Activated CD8-positive, alpha-beta memory T cell treated with anti-CD3 and anti-CD28 coated beads, Interleukin-2, amount 50 U/mL, for 1 hour (primary cell): ENCODE measurements around the gene CAMTA1.

Experiments used
- DNase-seq: peaks from one replicate; pipeline ENCODE4 v3.0.0-alpha.2; 2020; ENCODE audit errors: extremely low read depth

The CAMTA1 gene

DNA sequence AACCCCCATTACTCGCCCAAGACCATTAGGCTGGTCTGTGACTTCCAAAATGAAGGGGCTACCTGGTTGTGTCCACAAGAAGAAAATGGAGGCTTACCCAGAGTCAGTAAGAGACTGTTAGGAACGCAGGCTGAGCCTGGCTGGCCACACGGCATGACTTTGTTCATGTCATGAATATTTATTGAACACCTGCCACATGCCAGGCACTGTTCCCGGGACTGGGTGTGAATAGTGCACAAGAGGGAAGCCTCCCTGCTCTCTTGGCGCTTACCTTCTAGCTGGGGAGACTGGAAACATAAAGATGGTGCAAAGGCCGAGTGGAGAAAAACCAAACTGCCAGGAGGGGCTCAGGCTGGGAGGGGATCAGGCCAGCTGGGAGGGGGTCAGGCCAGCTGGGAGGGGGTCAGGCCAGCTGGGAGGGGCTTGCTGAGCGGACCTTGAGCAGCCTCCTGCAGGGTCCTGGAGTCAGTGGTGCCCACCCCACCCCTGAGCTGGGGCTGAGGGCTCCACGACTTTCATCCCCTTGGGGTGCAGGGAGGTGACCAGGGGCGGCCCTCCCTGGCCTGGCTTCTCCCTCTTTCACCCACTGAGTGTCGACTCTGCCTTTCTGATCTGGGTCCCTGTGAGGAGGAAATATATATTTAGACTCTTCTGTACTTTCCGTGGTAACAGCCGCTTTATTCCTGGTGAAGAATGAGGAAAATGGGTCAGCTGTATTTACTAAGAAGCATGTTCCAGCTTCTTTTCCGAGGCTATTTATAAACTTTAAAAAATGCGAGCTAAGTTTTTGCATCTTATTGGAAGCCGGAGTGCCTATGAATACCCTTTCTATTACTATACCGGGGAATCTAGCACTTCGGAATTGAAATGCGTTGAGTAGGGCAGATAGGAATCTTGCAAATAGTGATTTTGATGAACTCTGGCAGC is 139.0 kb downstream of the CAMTA1 start:
- DNase-seq, result no peak

DNA sequence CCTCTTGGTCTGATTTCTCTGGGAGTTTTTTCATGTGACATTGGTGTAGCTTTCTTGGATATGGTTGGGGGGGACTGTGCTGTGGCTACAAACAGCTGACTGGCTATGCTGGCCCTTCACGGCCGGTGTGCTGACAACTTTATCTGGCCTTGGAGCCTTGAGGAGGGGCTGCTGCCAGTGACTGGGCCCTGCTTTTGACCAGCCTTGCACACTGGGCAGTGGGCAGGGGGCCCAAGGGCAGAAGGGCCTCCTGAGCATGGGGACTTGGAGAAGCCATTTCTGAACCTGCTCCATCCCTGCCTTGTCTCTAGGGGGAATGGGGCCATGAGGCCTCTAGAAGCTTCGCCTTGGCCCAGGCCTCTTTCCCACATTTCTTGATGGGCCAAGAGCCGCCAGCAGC is 139.6 kb downstream of the CAMTA1 start:
- DNase-seq, result no peak

DNA sequence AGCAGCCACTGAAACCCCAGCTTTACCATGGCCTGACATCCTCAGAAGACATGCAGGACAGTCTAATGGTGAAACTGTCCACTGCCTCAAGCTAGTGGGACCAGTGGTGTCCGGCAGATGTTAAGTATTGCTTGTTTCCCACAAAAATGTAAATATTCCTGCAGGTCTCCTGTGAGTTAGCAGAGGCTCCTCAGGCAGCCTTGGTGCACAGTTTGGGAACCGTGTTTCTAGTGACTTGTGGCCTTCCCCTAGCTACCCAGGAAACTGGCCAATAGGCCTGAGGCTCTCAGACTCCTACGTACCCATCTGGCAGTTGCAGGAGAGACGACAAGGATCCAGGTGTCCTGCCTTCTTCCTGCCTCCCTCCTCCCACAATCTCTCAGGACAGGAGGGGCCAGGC is 142.4 kb downstream of the CAMTA1 start:
- DNase-seq, result no peak

DNA sequence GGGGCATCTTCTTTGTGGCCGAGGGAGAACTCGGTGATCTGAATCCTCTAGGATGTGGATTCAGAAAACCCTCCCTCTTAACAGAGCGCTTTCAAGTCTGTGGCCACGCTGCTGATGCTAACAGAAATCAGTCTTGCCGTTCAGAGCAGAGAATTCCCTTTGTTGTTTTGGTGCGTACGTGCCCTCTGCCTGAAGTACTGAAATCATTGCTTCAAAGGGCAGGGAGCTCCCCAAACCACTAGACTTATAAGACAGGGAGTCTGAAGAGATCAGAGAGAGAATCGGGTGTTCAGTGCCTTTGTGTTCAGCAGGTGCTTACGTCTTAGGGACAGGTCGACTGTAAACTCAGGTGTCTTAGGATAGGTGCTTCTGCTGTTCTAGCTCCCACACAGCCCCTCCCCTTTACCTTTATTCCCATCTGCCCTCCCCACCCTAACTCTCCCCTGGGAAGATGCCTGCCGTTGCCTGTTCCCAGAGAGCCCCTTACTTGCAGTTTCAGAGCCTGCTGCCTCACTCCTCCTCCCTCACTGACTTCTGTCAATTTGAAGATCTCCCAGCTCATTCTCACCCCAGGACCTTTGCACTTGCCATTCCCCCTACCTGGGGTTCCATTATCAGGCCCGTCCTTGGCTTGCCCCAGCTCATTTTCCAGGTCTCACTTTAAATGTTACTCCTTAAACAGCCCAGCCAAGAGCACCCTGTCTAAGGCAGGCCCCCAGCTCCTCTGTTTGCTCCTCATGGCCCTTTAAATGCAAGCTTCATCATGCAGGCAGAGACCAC is 143.0 kb downstream of the CAMTA1 start:
- no peak for DNase-seq

DNA sequence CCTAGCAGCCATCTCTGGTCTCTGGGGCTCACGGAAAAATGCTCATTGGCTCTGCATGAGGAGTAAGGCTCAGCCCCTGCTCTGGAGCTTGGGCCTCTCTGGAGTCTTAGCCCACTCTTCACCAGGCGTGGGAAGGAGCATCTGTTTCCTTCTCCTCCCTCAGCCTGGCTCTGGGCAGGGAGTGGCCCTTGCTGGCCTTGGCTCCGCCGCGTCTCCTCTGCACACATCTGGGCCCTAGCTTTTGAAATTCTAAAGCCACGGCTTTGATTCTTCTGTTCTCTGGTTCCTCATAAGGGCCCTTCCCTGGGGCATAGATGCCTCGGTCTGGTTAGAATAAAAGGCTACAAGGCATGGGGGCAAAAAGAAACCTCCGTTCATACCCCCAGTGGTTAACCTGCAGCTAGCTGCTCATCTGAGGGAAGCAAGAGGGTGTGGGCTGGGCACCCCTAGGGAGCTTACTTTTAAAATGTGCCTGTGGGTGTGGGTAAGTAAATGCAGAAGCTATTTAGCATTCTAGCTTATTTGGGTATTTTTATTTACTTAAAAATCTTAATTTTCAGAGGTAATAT is 145.6 kb downstream of the CAMTA1 start:
- no peak for DNase-seq

DNA sequence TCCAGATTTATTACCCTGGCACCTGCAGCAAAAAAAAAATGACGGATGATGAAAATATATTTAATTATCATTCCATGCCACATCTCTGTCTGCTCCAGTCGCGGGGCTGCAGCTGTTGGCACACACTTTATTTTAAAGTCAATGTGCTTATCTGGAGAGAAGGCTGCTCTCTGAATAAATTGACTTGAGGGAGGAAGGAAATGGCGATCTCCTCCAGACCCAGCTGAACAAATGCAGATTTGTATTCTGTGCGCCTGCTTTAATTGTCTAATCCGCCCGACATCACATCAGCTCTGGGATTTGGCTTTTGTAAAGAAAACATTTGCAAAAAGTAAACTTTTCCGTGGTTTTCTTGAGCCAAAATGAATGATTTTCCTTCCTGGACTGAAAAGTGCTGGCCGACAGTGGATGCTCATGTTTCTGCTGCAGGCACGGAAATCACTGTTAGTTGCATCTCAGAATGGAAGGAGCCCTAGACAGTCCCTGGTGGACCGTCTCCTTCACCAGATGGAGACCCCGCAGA is 150.2 kb downstream of the CAMTA1 start:
- no peak for DNase-seq

DNA sequence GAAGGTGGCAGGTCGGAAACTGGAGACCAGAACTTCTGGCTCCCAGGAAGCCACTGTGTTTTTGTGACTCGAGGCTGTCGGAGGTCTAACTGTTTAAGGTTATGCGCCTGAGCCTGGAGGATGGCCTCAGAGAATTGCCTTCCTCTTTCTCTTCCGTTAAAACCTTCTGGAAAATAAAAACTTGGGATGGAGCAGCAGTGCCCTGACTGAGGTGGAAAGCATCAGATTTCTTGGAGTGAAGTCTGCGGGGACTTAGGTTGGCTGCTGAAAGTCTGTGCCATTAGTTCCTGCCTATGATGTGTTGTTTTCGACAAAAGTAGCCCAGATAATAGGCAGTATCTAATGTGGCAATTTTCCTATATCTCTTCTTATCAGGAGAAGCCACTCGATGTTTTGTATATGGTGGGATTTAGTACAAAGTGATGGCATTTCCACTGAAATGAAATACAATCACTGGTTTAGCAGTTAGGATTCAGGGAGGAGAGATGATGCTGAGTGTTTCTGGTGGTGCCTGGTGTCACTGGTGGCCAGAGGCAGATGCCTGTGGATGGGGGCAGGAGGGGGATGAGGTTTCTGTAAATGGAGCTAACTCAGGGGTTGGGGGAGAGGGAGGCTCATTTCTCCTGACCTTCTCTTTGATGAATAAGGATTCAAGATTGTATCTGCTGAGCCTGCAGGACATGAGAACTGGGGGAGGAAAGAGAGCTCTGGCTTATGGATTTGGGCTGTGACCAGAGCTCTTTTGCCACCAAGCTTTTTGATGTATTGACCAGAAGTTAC is 150.8 kb downstream of the CAMTA1 start:
- DNase-seq, result no peak

DNA sequence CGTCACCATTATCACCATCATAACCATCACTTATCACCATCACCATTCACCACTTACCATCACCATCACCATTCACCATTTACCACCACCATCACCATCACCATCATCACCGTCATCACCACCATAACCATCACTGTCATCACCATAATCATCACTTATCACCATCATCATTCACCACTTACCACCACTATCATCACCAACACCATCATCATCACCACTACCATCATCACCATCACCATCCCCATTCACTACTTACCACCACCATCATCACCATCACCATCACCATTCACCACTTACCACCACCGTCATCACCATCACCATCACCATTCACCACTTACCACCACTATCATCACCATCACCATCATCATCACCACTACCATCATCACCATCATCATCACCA is 151.8 kb downstream of the CAMTA1 start:
- no peak for DNase-seq

DNA sequence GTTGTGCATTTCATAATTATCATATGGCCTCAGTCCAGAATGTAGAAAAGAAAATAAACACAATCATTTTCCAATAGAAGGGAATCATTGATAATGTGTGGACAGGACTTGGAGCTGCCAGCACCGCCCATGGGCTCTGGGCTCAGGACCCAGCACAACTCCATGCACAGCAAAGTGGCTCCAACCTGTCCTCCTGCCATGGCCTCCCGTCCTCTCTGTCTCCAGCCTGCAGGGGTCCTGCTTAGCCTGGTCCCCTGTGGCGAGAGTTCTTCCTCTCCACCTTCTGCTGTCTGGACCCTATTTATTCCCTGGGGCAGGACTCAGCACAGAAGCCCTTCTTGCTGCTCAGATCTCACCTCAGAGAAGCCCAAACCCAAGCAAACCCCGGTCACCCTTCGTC is 154.1 kb downstream of the CAMTA1 start:
- DNase-seq, result no peak

DNA sequence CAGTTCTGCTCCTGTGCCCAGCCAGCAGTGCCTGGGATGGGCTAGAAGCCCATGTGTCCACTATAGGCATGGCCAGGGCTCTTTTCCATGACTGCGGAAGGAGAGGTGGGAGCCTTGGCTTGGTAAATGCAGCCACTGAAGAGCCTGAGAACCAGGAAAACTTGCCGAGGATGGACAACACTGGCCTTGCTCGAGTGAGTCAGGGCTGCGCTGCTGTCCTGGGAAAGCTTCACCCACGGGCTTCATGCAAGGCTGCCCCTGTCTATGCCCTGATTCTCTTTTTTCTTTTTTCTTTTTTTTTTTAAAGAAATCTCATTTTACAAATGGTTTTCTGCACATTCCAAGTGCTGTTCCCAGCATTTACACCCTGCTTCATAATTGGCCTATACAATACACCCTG is 156.5 kb downstream of the CAMTA1 start:
- DNase-seq, result no peak

DNA sequence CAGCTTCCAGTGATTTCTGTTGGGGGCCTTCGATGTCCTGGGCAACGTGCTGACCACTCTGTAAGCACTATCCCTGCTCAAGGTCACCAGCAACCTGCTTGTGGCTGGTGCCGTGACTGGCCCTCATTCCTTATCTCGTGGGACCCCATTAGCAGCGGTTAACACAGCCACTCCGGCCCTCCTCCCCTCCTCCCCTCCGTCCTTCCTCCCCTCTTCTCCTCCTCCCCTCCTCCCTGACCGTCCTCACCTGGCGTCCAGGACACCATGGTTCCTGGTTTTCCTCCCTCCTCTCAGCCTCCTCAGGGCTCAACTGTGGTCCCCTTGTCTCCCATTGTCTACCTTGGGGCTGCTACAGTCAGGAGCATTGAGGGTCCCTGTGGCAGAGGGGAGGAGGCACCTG is 157.7 kb downstream of the CAMTA1 start:
- no peak for DNase-seq

DNA sequence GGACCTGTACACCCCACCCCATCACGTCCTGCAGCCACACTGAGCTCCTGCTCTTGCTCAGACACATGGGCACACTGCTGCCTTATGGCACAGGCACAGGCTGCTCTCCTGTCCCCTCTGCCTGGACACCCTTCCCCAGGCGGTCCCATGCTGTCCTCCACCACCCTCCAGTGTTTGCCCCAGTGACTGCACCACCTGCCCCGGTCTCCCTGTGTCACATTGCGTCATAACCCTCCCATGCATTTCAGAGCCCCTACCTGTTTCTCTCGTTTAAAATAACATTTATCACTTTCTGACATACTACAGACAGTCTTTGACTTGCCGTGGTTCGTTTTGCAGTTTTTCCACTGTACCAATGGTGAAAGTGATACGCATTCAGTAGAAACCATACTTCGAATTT is 159.2 kb downstream of the CAMTA1 start:
- DNase-seq, result no peak

DNA sequence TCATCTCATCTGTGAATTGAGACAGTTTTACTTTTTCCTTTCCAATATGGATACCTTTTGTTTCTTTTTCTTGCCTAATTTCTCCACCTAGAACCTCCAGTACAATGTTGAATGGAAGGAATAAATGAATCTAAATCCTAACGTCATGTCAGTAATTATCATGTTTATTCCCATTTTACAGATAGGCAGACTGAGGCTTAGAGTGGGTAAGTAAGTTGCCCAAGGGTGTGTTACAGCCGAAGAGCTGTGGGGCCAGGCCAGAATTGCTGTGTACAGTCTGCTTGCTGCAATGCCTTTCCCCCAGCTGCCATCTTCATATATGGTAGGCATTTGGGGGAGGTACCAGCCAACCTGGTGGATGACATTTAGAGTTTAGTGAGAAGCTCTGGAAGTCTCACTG is 162.7 kb downstream of the CAMTA1 start:
- DNase-seq, result no peak

DNA sequence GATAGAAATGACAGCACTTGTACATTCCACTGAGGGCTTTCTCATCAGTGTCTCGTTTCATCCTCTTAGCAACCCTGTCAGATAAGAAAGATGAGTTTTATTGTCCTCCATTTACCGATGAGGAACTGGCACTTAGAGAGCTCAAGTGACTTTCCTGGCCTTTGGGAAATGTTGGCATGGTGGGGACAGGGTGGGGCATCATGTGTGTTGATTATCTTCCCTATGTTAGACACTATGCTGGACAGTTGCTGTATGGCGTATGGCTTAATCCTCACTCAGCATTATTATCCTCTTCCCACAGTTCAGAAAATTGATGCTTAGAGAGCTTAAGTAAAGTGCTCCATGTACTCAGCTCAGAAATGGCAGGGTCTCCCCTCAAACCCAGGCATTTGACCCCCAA is 163.2 kb downstream of the CAMTA1 start:
- no peak for DNase-seq

DNA sequence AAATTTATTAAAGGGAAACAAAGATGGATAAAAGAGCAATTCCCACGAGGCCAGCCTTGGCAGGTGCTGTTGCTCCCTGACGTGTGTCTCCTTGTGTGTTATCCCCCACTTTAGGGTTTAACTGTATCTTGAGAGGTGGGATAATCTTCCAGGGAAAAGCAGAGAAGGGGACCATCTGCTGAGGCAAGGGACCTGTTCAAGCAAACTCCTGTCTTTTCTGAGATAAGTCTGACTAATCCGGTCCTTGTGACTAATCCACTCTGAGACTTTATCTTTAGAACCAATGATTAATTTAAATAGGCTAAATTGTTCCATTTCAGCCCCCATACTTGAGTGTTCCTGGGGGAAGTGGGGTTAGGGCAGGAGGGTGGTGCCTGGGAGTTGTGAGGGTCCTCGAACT is 163.6 kb downstream of the CAMTA1 start:
- no peak for DNase-seq

DNA sequence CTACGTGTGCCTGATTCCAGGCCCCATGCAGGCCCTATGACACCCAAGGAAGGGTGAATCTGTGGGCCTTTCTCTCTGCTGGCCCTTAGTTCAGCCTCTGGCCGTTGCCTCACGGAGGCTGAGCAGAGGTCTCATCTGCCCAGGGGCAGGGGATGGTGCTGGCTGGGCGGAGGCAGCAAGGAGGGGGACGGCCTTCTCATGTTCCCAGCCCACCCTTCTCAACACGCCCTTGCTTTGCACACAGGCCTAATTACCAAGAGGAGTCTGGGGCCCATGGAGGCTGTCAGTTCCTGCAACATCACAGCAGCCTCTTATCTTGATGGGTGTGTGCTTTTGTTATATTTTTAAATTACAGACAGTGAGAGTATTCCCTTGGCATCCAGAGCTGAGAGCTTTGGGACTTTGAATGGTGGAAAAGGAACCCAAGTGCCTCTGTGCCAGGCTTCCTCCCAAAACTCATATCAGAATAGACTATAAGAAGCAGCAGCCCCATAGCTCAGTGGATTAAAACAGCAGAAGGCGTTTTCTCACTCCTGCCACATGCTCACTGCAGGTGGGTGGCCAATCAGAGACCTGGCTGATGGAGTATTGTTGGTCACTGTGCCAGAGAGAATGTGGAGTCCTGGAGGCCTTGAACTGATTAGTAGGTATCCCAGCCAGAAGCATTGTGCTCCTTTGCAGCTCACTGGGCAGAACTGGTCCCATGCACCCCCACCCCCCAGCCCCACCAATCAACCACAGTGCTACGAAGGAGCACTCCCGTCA is 164.9 kb downstream of the CAMTA1 start:
- DNase-seq, result no peak

DNA sequence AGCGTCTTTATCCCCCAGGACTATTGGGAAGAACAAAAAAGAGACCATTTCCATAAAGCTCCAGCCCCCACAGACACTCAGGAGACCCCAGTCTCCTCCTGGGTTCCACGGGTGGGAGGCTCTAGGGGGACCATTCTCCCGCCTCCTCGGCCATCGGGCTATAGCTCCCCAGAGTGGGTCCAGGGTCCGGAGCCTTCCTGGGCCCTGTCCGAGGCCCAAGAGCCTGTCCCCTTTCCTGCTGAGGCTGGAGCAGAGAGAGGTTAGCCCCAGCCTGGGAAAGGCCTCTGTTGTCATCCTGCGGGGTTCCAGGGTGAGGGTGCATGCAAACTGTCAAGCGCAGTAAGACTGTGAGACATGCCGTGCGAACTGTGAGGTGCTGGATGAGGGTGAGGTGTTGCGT is 166.3 kb downstream of the CAMTA1 start:
- no peak for DNase-seq

DNA sequence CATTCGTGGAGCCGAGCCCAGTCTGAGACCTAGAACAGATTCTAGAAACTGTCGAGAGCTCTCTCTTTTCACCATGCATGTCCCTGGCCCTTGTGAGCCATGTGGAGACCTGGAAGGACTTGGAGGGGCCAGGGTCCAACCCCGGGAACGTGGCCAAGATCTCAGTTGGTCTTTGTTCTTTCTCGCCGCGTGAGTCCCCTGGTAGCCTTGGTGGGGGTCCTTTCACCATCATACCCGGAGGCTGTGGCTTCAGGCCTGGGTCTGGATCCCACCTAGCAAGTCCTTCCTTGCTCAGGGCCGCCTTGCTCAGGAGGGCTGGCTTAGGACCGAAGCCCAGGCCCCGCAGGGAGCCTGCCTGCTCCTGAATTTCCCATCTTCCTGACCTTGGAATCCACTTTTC is 168.0 kb downstream of the CAMTA1 start:
- DNase-seq, result no peak

DNA sequence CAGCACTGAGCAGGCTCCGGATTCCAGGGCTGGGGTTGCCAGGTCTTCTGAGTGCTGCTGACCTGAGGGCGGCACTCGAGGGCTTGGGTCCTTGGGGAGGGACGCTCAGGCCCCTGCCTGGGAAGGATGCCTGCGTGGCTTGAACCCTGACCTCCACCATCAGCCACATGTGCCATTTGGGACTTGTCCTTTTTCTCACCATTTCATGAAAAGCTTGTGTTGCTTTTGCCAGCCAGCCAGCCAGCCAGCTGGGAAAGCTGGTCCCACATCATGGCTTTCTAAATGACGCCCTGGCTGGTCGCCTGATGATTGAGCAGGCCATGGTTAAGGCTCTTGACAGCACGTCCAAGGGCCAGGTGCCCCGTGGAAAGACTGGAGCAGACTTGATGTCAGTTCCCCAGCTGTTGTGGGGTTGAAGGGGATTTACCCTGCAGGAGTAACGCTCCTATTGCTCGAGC is 168.7 kb downstream of the CAMTA1 start:
- DNase-seq, result no peak

DNA sequence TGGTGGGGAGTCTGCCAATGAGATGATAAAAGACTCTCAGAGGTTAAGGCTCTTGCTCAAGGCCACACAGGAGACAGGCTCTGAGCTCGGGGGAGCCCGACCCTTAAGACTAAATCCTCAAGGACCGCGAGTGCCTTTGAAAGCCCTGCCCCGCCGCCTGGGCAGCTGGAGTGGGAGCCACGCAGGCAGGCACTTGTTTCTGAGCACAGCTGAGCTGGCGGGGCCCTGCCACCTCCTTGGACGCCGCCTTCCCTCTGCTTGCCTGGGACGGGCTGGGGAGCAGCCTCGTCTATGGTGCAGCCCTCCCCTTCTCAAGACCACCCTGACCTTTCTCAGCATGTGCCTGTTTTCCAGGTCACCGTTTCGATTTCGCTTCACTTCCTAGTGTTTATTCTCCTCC is 169.3 kb downstream of the CAMTA1 start:
- no peak for DNase-seq
